Stimulated activated CD4-positive, alpha-beta T cell treated with anti-CD3 and anti-CD28 coated beads, Interleukin-4, amount 100 ng/mL, for 48 hours (primary cell): ENCODE measurements around the gene RNASEL.
"Not testable (repeated sequence)": the region's sequence is repeated elsewhere in the genome, so short reads cannot be mapped to it uniquely, and the experiment has no call there.

Experiments
- DNase-seq, 2 donors: peaks; one replicate each; pipeline ENCODE4 v3.0.0-alpha.2; 2020; ENCODE audit warnings: low read depth in 2 of 2

Gene RNASEL

GRCh38 chr1:182563095-182563494 is 26.0 kb downstream of the RNASEL start:
- DNase-seq = no peak

GRCh38 chr1:182561456-182561855 is 27.6 kb downstream of the RNASEL start:
- no peak for DNase-seq

- DNase-seq = no peak
Observed at GRCh38 chr1:182560392-182560984, 28.6 kb downstream of the RNASEL start.

DNA sequence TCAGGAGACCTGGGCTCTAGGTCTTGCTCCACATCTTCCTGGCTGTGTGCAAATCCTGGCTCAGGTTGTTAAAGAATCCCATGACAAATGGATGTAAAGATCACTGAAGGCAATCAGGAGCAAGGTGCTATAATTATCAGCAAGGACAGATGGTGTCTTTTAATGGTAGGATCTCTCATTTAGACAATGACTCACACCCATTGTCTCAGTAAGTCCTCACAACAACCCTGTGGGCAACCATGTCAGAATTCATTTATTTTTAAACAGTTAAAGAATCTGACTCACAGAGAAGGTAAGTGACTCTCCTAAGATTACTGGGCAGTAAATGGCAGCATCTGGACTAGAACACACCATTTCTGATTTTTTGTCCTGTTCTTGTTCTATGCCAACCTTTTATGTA is 32.8 kb downstream of the RNASEL start:
- DNase-seq = no peak

DNA sequence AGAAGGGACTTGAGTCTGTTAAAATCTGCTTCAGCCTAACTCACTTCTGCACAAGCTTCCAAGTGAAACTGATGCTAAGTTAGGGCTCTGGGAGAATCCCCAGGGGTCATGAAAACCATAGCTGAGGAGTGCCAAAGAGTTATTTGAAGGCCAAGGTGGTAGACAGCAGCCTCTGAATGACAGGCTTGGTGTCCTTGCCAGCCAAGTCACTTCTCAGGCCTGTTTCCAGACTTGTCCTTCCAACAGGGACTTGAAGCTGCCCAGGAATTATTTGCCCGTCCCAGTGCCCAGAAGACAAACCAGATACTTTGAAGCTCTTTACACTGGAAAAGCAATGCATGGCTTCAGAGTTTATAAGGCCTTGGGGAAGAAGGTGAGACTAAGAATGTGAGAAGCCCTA is 33.6 kb downstream of the RNASEL start:
- no peak for DNase-seq

- DNase-seq = no peak
Observed at GRCh38 chr1:182552527-182552926, 36.5 kb downstream of the RNASEL start.

GRCh38 chr1:182549811-182550210 is 39.2 kb downstream of the RNASEL start:
- no peak for DNase-seq

- DNase-seq = no peak
Observed at GRCh38 chr1:182549346-182549745, 39.7 kb downstream of the RNASEL start.

- DNase-seq = no peak
Observed at GRCh38 chr1:182533896-182534295, 55.2 kb downstream of the RNASEL start.

DNA sequence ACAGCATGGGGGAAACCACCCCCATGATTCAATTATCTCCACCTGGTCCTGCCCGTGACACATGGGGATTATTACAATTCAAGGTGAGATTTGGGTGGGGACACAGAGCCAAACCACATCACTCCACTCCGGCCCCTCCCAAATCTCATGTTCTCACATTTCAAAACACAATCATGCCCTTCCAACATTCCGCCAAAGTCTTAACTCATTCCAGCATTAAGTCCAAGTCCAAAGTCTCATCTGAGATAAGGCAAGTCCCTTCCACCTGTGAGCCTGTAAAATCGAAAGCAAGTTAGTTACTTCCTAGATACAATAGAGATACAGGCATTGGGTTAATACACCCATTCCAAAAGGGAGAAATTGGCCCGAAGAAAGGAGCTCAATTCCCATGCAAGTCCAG is 60.9 kb downstream of the RNASEL start:
- not testable (repeated sequence) for DNase-seq

GRCh38 chr1:182527680-182528079 is 61.4 kb downstream of the RNASEL start:
- no peak for DNase-seq

DNA sequence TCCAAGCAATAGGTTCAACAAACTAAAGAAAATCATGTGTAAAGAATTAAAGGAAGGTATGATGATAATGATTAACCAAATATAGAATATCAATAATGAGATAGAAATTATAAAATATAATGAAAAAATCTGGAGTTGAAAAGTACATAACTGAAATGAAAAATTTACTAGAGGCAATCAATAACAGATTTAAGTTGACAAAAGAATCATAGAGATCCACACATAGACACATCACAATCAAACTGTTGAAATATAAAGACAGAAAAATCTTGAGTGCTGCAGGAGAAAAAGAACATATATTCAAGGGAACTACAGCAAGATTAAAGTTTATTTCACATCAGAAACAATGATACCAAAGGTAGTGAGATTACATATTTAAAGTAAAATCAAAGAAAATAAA is 63.7 kb downstream of the RNASEL start:
- DNase-seq = no peak
